Kidney (tissue), 14 donors: Measurements from ENCODE around the gene RPL15. TPM values are rescaled to one million over a fixed set of nuclear protein-coding genes. Genes with fewer than 3 reads are reported as not detected.
"Not testable (repeated sequence)": the region's sequence is repeated elsewhere in the genome, so short reads cannot be mapped to it uniquely, and the experiment has no call there.

Experiments used
- DNase-seq, 5 donors: peaks; one replicate each; pipeline ENCODE4 v3.0.0-alpha.2; 2013 to 2020
- FAIRE-seq: peaks from 2 replicates; lab custom pipeline; 2012; peaks lifted over from hg19 to GRCh38; lab: Jason Lieb, UNC
- H3K27ac ChIP-seq, 2 donors: one replicate each; pipeline ENCODE4 v1.7.0; 2013; ENCODE audit warnings: low read depth in 2 of 2, low read length in 2 of 2, inconsistent platforms in 1 of 2
- H3K27me3 ChIP-seq: one replicate; pipeline ENCODE4 v1.7.1; 2013; ENCODE audit warnings: low read length, inconsistent platforms; ENCODE audit not compliant: control insufficient read depth, insufficient read depth
- H3K36me3 ChIP-seq, 3 donors: one replicate each; pipeline versions ENCODE4 v1.7.0 to v1.7.1; 2013; ENCODE audit warnings: low read length in 3 of 3, control low read depth in 1 of 3, inconsistent platforms in 1 of 3; ENCODE audit not compliant: insufficient read depth in 3 of 3, control insufficient read depth in 2 of 3
- H3K4me1 ChIP-seq, 3 donors: one replicate each; pipeline versions ENCODE4 v1.7.0 to v1.7.1; 2013; ENCODE audit warnings: low read length in 3 of 3, inconsistent platforms in 1 of 3, low read depth in 1 of 3; ENCODE audit not compliant: control insufficient read depth in 2 of 3, insufficient read depth in 2 of 3
- H3K4me3 ChIP-seq, 3 donors: one replicate each; pipeline versions ENCODE4 v1.7.0 to v1.8.1; 2013; ENCODE audit warnings: low read length in 3 of 3, control low read depth in 1 of 3, inconsistent platforms in 1 of 3
- H3K9ac ChIP-seq, 3 donors: one replicate each; pipeline versions ENCODE4 v1.7.0 to v1.7.1; 2013; ENCODE audit warnings: low read length in 3 of 3, control low read depth in 1 of 3, inconsistent platforms in 1 of 3
- H3K9me3 ChIP-seq, 3 donors: one replicate each; pipeline versions ENCODE4 v1.7.0 to v1.7.1; 2013; ENCODE audit warnings: low read length in 3 of 3, control low read depth in 1 of 3, inconsistent platforms in 1 of 3; ENCODE audit not compliant: control insufficient read depth in 2 of 3, insufficient read depth in 1 of 3
- CTCF ChIP-seq: IDR thresholded peaks from 3 replicates; pipeline ENCODE4 v1.5.1; 2012; ENCODE audit warnings: mild to moderate bottlenecking, moderate library complexity, borderline replicate concordance; ENCODE audit not compliant: insufficient read depth; ENCODE audit errors: extremely low read depth
- intact Hi-C: fragments of 100-400 bp; cut with DNase I; formaldehyde crosslinking; loops from one replicate; pipeline ENCODE4 v1.11.1; 2022
- polyA plus RNA-seq: library from polyadenylated mRNA; stranded (reverse); fragments of 350-450 nt; fragmentation: Illumina TruSeq; extraction: RNeasy Lipid Tissue Mini Kit (QIAGEN cat#74804); gene quantifications from one replicate; pipeline ENCODE4 v1.2.3, GENCODE V29; 2014; ENCODE audit warnings: low read depth, low replicate concordance; ENCODE audit not compliant: insufficient read depth
- total RNA-seq: library from RNA; stranded (reverse); fragmentation: NEBNext Ultra II Directional; extraction: Animal tissue kit (Norgen Biotek cat#: 25700); gene quantifications from one replicate; pipeline ENCODE4 v1.2.1, GENCODE V29; 2021
- donor health status: control.
- donor health status: control.
- donor health status: control.
- donor health status: control.
- donor health status: control.
- donor health status: DM: yes; HTN: yes; CAD: no.
- donor health status: Normal renal cell carcinoma (clear cell type).

RPL15 gene
- total and polyA plus RNA-seq, 2 donors from 2014 or later: 1,508 to 2,114 TPM

DNA sequence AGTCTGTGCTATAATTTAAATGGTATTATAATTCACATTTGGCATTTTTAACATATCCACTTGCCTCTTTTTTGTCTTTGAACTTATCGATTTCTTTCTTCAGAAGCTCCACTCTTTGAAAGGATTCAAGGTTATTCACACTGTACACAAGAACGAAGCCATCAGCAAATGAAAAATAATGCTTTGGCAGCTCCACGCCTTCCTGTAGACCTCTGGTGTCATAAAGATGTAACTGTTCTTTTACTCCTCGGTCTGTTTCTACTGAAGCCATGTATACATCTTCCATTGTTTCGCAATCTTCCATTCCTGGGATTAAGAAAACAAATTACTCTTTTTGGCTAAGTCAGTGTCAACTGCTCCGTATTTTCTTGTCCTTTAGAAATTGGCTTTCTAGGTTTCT is 16.2 kb upstream of the RPL15 start:
- Histone ChIP-seq H3K4me1 (no peaks in the 10 kb centered on the region), H3K36me3 (peaks cover 5 to 19% (median 6%) of the 10 kb centered on the region in 3 donors), H3K27ac (no peak overlapping the region), H3K27me3 (no peaks in the 10 kb centered on the region), H3K9ac (no peak overlapping the region), H3K4me3 (no peak overlapping the region), H3K9me3 (no peaks in the 10 kb centered on the region)
- FAIRE-seq: no peak
- DNase-seq: no peak
- intact Hi-C loops: no loop called here
- TF ChIP-seq CTCF: no peak

DNA sequence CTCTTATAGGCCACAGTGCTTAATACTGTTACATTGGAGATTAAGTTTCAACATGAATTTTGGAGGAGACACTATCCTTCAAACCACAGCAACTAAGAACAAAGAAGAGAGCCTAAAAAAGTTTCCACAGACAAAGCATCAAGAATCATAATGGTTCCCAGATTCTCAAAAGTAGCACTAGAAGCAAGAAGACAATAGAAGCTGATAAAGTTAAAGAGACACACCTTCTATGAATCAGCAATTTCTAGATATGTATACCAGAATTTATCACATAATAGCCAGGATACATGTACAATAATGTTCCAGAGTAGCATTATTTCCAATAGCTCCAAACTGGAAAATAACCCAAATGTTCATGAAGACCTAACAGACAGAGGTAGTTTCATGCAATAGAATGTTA is 12.4 kb upstream of the RPL15 start:
- Histone ChIP-seq H3K4me1 (no peaks in the 10 kb centered on the region), H3K9ac (no peak overlapping the region), H3K27ac (no peak overlapping the region), H3K4me3 (no peak overlapping the region), H3K27me3 (no peaks in the 10 kb centered on the region), H3K9me3 (no peaks in the 10 kb centered on the region), H3K36me3 (peaks cover 0 to 9% (median 2%) of the 10 kb centered on the region in 3 donors)
- FAIRE-seq (no peak), DNase-seq (no peak)
- intact Hi-C loops: no loop called here
- no peak for TF ChIP-seq CTCF

DNA sequence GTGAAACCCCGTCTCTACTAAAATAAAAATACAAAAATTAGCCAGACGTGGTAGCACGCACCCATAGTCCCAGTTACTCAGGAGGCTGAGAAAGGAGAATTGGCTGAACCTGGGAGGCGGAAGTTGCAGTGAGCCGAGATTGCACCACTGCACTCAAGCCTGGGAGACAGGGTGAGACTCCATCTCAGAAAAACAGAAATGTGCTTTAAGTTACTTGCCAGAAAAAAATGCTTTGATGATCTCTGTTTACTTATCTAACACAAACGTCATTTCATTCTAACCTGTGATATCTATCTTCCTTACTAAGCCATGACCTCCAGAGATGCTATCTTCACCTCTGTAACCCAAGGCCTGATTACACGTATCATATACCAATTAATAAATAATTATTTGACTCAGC is 7.6 kb upstream of the RPL15 start:
- DNase-seq: no peak
- Histone ChIP-seq H3K9ac (no peak overlapping the region), H3K4me3 (no peak overlapping the region), H3K27me3 (no peaks in the 10 kb centered on the region), H3K4me1 (peaks cover 0 to 8% (median 4%) of the 10 kb centered on the region in 3 donors), H3K9me3 (no peaks in the 10 kb centered on the region), H3K27ac (no peak overlapping the region), H3K36me3 (peaks cover 0 to 7% (median 5%) of the 10 kb centered on the region in 3 donors)
- intact Hi-C loops: no loop called here
- FAIRE-seq: no peak
- no peak for TF ChIP-seq CTCF

- Histone ChIP-seq H3K4me1 (peaks cover 2 to 11% (median 10%) of the 10 kb centered on the region in 3 donors), H3K9me3 (no peaks in the 10 kb centered on the region), H3K27me3 (no peaks in the 10 kb centered on the region), H3K36me3 (peaks cover 0 to 7% (median 5%) of the 10 kb centered on the region in 3 donors), H3K4me3 (no peak overlapping the region), H3K9ac (no peak overlapping the region), H3K27ac (no peak overlapping the region)
- no peak for FAIRE-seq
- intact Hi-C loops: no loop called here
- DNase-seq: no peak
- TF ChIP-seq CTCF: no peak
Measured at GRCh38 chr3:23911397-23911796, 5.5 kb upstream of the RPL15 start.

DNA sequence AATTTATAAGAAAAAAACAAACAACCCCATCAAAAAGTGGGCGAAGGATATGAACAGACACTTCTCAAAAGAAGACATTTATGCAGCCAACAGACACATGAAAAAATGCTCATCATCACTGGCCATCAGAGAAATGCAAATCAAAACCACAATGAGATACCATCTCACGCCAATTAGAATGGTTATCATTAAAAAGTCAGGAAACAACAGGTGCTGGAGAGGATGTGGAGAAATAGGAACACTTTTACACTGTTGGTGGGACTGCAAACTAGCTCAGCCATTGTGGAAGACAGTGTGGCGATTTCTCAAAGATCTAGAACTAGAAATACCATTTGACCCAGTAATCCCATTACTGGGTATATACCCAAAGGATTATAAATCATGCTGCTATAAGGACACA is 4.6 kb upstream of the RPL15 start:
- FAIRE-seq, intact Hi-C loops: not testable (repeated sequence)

More for the DNA sequence above, 4.6 kb upstream of the RPL15 start:
- H3K27ac ChIP-seq, H3K9ac ChIP-seq, H3K9me3 ChIP-seq, DNase-seq, H3K4me3 ChIP-seq, H3K36me3 ChIP-seq, H3K27me3 ChIP-seq: not testable (repeated sequence)
- H3K4me1 ChIP-seq: peaks cover 2 to 11% (median 10%) of the 10 kb centered on the region in 3 donors
